Panc1 (cell line): ENCODE measurements around the gene CD8A.

ENCODE experiments used
- POLR2AphosphoS5 ChIP-seq: IDR thresholded peaks from 2 replicates; pipeline ENCODE4 v1.6.1; 2012; ENCODE audit warnings: mild to moderate bottlenecking, low read depth, low read length, moderate library complexity
- SIN3A ChIP-seq: IDR thresholded peaks from 2 replicates; pipeline ENCODE4 v1.6.1; 2012; ENCODE audit warnings: low read depth, mild to moderate bottlenecking, low read length, moderate library complexity, borderline replicate concordance; ENCODE audit not compliant: insufficient read depth
- TCF7L2 ChIP-seq: IDR thresholded peaks from 2 replicates; pipeline ENCODE4 v1.6.1; 2011; ENCODE audit warnings: mild to moderate bottlenecking, low read depth, low read length, inconsistent platforms
- TF ChIP-seq, protein P1 (sequence below): fragments of 450-650 bp; IDR thresholded peaks from 2 replicates; pipeline ENCODE4 v1.5.1; 2017; ENCODE audit warnings: mild to moderate bottlenecking
- TF ChIP-seq, protein P2 (sequence below), 2 experiments: IDR thresholded peaks; 2 replicates each; pipeline ENCODE4 v1.6.1; 2011 to 2012; ENCODE audit warnings: low read depth in 2 of 2, control low read depth in 1 of 2, low read length in 1 of 2, mild to moderate bottlenecking in 1 of 2, moderate library complexity in 1 of 2; ENCODE audit not compliant: insufficient read depth in 1 of 2

DNA sequence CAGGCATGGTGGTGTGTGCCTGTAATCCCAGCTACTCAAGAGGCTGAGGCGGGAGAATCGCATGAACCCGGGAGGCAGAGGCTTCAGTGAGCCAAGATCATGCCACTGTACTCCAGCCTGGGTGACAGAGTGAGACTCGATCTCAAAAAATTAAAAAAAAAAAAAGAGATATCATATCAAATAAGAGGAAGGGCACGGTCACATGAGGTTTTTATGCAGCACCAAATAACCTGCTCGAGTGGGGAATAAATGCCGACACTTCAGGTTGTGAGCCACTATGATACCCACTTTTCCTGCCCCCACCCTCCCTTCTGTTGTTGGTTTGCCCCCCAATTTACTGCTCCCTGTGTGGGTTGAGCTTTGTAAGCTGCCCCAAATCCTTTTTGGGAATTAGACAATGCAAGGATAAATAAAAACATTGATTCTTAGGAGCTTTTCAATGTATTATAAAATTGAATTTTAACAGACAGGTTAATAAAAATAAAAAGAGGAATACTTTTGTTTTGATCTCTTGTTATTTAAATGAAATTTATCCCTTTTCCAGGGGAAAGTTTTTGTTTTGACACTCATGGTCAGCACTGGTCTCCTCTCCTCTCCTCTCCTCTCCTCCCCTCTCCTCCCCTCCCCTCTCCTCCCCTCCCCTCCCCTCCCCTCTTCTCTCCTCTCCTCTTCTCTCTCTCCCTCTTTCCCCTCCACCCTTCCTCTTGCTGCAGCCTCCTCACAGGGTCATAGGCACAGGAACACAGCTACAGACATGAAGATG lies 41.8 kb upstream of the CD8A start:
- TF ChIP-seq, protein P1, sequence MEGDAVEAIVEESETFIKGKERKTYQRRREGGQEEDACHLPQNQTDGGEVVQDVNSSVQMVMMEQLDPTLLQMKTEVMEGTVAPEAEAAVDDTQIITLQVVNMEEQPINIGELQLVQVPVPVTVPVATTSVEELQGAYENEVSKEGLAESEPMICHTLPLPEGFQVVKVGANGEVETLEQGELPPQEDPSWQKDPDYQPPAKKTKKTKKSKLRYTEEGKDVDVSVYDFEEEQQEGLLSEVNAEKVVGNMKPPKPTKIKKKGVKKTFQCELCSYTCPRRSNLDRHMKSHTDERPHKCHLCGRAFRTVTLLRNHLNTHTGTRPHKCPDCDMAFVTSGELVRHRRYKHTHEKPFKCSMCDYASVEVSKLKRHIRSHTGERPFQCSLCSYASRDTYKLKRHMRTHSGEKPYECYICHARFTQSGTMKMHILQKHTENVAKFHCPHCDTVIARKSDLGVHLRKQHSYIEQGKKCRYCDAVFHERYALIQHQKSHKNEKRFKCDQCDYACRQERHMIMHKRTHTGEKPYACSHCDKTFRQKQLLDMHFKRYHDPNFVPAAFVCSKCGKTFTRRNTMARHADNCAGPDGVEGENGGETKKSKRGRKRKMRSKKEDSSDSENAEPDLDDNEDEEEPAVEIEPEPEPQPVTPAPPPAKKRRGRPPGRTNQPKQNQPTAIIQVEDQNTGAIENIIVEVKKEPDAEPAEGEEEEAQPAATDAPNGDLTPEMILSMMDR = no peak
- TF ChIP-seq POLR2AphosphoS5 = no peak
- no peak for TF ChIP-seq SIN3A
- TF ChIP-seq, protein P2, sequence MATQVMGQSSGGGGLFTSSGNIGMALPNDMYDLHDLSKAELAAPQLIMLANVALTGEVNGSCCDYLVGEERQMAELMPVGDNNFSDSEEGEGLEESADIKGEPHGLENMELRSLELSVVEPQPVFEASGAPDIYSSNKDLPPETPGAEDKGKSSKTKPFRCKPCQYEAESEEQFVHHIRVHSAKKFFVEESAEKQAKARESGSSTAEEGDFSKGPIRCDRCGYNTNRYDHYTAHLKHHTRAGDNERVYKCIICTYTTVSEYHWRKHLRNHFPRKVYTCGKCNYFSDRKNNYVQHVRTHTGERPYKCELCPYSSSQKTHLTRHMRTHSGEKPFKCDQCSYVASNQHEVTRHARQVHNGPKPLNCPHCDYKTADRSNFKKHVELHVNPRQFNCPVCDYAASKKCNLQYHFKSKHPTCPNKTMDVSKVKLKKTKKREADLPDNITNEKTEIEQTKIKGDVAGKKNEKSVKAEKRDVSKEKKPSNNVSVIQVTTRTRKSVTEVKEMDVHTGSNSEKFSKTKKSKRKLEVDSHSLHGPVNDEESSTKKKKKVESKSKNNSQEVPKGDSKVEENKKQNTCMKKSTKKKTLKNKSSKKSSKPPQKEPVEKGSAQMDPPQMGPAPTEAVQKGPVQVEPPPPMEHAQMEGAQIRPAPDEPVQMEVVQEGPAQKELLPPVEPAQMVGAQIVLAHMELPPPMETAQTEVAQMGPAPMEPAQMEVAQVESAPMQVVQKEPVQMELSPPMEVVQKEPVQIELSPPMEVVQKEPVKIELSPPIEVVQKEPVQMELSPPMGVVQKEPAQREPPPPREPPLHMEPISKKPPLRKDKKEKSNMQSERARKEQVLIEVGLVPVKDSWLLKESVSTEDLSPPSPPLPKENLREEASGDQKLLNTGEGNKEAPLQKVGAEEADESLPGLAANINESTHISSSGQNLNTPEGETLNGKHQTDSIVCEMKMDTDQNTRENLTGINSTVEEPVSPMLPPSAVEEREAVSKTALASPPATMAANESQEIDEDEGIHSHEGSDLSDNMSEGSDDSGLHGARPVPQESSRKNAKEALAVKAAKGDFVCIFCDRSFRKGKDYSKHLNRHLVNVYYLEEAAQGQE (IDR thresholded peaks at IDR 0.05; ENCODE audit: insufficient read depth in 1 of 2, low read depth in 2 of 2, low read length in 1 of 2) = no peak
- no peak for TF ChIP-seq TCF7L2
